NCI-H526 treated with DMSO at 0.1 percent for 48 hours (cell line): ENCODE measurements around the gene RSBN1L.
A peak's percentile ranks its signal among the peaks of the same experiment; 100 is the strongest.

Experiments used
- DNase-seq: peaks from one replicate; lab custom pipeline; 2025; lab: John Stamatoyannopoulos, UW

Gene RSBN1L

GRCh38 chr7:77802557-77803405 lies 106.5 kb downstream of the RSBN1L start:
- DNase-seq = no peak

GRCh38 chr7:77806425-77806824 lies 110.2 kb downstream of the RSBN1L start:
- DNase-seq = no peak

- DNase-seq = no peak
Observed at GRCh38 chr7:77808517-77808916, 112.3 kb downstream of the RSBN1L start.

DNA sequence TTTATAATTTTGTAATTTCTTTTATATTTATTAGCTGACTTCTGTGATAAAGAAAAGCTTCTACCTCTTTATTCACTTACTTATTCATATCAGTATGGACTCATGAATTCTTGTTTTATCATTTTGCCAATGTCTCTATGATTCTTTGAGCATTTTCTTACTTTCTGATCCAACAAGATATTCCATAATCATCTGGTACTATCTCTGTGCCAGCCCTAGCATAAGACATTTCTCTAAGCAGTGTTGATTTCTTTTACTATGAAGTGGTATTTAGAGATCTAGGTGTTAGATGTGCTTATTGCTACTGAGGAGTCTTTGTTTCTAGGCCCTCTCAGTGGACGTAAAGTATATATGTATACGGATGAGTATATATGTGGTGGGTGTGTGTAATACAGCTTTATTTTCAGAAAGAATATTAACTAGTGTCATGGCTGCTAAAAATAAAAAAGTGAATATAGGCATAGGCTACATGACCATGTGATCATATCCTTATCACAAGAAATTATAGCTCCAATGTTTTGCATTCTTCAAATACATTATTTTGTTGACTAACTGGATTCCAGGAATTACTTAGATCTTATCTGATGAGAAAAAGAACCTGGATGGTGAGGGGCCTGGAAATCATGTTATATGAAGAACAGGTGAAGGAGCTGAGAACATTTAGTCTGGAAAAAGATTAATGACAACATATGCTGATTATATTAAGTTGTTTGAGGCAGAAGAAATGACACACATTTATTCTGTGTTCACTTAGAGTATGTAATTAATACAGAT lies 115.4 kb downstream of the RSBN1L start:
- no peak for DNase-seq

DNA sequence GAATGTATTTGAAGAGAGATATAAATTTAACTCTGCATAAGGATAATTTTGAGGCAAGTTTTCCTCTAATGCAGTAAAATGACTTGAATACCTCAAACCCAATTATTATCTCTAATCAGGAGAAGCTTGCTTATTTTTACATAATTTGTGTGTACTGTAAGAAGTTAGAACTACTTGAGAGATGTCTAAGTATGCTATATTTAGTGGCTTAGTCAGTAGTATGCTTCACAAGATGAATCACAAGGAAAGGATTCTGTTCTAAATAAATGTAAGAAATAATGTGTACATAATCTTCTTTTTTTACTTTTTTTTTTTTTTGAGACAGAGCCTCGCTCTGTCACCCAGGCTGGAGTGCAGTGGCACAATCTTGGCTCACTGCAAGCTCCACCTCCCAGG lies 116.0 kb downstream of the RSBN1L start:
- no peak for DNase-seq

GRCh38 chr7:77813180-77813579 lies 116.9 kb downstream of the RSBN1L start:
- no peak for DNase-seq

DNA sequence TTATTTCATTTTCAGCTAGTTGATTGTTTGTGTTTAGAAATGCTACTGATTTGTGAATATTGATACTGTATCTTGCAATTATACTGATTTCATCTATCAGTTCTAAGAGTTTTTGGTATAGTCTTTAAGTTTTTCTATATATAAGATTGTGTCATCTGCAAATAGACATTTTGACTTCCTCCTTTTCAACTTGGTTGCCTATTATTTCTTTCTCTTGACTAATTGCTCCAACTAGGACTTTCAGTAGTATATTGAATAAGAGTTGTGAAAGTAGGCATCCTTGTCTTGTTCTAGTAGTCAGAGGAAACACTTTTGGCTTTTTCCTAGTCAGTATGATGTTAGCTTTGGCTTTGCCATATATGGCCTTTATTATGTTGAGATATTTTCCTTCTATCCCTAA lies 122.8 kb downstream of the RSBN1L start:
- no peak for DNase-seq

DNA sequence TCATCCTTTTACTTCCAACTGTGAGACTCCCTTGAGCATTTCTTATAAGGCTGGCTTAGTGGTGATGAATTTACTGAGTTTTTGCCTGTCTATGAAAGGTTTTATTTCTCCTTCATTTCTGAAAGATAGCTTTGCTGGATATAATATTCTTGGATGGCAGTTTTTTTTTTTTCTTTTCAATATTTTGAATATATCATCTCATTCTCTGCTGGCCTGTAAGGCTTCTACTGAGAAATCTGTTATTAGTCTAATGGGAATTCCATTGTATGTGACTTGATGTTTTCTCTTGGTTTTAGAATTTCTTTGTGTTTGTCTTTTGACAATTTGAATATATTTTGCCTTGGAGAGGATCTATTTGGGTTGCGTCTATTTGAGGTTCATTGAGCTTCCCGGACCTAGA lies 124.7 kb downstream of the RSBN1L start:
- DNase-seq = no peak

DNA sequence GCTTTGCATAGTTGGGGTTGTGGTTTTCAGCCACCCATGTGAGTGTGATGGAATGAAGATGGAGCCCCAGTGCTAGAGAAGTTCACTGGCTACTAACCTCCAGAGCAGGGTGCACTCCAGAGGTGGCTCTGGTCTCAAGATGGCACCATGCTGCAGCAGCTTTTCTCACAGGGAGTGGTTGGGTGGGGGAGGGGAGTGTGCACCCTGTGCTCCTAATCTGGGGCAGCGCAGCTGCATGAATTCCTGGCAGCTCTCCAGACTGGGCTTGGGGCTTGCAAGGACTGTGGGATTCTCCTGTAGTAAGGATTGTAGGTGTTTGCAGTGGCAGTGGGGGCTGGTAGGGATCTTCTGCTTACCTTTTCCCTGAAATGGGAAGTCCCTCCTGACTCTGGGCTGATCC lies 126.0 kb downstream of the RSBN1L start:
- no peak for DNase-seq

DNA sequence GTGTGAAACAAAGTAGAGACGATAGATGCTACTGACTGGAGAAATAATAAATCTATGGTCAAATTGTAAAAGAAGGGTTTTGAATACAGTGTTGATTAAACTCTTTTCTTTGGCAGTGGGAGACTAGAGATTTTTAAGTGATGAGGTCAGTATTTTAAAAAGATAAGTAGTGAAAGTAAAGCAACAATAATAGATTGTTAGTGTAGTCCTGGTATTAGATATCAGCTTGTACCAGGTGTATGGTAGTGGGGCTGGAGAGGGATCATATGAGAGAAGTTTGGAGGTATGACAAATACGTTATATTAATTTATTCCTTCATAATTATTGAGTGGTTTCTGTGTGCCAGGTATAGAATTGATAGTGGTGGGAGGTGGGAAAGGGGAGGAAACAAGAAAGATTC lies 127.5 kb downstream of the RSBN1L start:
- no peak for DNase-seq

DNA sequence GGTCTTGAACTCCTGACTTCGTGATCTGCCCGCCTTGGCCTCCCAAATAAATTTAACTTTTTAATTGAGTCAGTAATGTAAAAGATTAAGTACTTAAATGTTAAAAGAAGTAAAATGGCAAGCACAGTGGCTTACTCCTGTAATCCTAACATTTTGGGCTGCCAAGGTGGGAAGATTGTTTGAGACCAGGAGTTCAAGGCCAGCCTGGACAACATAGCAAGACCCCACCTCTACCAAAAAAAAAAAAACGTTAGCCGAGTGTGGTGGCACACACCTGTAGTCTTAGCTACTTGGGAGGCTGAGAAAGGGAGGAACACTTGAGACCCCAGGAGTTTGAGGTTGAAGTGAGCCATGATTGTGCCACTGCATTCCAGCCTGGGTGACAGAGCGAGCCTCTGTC lies 128.4 kb downstream of the RSBN1L start:
- DNase-seq = no peak

- DNase-seq = no peak
Observed at GRCh38 chr7:77825131-77825530, 128.9 kb downstream of the RSBN1L start.

- no peak for DNase-seq
Observed at GRCh38 chr7:77826300-77826699, 130.0 kb downstream of the RSBN1L start.

GRCh38 chr7:77827999-77828398 lies 131.7 kb downstream of the RSBN1L start:
- peak; percentile 32 for DNase-seq

- DNase-seq = no peak
Observed at GRCh38 chr7:77830649-77831355, 134.5 kb downstream of the RSBN1L start.

GRCh38 chr7:77831481-77831880 lies 135.2 kb downstream of the RSBN1L start:
- no peak for DNase-seq

DNA sequence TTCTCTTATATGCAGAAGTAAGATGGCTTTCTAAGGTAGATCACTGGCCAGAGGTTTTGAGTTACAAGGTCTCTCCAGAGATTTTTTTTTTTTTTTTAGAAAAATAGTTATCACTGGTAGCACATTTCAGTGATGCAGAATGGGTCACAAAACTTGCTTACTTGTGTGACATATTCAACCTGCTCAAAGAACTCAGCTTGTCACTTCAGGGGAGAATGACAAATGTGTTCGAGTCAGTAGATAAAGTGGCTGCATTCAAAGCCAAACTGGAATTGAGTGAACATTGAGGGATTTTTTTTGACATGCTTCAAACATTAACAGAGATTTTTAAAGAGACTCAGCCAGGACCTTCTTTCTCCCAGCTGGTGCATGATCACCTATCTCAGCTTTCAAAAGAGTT lies 135.7 kb downstream of the RSBN1L start:
- no peak for DNase-seq
